RKO (cell line): ENCODE data around the gene ONECUT3.

Experiments
- DNase-seq: peaks from one replicate; pipeline ENCODE4 v3.0.0-alpha.2; 2016; ENCODE audit warnings: low spot score

ONECUT3 gene

GRCh38 chr19:1768248-1768647, 14.9 kb downstream of the ONECUT3 start:
- no peak for DNase-seq

- DNase-seq = no peak
Observed at GRCh38 chr19:1768918-1769644, 15.8 kb downstream of the ONECUT3 start.

DNA sequence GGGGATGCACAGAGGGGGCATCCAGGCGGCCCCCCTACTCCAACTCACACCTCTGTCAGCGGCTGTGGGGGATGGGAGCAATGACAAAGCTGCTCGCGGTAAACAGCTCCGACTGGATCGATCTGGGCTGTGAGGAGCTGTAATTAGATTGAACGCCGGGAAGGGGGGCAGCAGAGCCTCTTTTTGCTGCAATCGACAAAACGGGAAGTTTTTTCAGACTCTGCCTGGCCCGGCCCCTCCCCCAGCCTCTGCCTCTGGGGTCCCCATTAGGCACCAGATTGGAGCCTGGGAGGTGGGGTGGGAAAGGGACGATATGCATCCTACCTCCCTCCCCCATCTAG, 16.3 kb downstream of the ONECUT3 start:
- no peak for DNase-seq

DNA sequence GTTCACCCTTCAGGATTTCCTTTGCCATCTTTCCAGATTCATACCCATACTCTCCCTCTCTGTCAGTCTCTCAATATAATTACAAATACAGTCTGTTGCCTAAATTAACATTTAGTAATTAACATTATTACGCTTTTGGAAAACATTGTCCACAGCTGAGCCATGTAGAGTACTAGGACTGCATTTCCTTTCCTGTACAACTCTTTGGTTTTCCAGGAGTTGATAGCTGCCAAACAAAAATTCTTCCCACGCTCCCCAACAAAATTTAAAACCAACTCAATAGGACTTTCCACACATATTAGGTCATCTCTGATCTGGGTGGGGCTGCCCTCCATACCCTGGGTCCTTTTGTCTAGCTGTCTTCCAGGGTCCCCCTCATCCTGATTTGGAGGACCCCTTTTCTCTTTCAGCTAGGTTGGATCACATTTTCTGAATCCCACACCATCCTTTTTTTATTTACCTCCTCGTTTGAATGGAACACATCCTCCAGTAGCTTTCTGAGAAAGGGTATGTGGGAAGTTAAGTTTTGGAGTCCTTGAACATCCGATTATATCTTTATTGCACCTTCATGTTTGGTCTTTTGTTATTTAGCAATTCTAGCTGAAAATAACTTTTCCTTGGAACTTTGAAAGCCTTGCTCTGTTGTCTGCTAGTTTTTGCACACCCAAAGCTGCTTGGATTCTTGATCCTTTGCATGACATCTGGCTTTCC, 17.7 kb downstream of the ONECUT3 start:
- no peak for DNase-seq

- peak; percentile 60 for DNase-seq
Observed at GRCh38 chr19:1773184-1773583, 19.9 kb downstream of the ONECUT3 start.

DNA sequence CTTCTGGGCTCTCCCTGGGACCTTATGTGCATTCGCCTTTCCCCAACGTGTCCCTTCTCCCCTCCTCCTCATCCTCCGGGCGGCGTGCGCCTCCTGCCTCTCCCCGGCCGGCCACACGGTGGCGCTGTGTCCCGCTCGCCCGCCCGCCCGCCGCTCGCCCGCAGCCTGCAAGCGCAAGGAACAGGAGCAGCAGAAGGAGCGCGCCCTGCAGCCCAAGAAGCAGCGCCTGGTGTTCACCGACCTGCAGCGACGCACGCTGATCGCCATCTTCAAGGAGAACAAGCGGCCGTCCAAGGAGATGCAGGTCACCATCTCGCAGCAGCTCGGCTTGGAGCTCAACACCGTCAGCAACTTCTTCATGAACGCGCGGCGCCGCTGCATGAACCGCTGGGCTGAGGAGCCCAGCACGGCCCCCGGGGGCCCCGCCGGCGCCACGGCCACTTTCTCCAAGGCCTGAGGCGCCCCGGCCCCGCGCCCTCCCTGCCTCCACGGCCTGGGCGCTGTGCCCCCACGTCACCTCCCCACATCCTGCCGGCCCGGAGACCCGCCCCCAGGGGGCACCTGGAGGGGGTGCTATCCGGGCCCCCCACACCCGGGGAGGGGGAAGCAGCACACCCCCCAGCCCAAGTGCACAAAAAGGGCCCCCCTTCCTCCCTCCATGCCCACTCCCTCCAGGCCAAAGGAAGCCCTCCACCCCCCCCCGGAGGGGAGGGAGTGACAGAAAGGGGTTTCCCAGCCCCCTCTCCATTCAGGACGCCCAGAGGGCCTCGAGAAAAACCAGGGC, 21.9 kb downstream of the ONECUT3 start:
- DNase-seq = peak; percentile 20

GRCh38 chr19:1775951-1776605, 22.8 kb downstream of the ONECUT3 start:
- no peak for DNase-seq

DNA sequence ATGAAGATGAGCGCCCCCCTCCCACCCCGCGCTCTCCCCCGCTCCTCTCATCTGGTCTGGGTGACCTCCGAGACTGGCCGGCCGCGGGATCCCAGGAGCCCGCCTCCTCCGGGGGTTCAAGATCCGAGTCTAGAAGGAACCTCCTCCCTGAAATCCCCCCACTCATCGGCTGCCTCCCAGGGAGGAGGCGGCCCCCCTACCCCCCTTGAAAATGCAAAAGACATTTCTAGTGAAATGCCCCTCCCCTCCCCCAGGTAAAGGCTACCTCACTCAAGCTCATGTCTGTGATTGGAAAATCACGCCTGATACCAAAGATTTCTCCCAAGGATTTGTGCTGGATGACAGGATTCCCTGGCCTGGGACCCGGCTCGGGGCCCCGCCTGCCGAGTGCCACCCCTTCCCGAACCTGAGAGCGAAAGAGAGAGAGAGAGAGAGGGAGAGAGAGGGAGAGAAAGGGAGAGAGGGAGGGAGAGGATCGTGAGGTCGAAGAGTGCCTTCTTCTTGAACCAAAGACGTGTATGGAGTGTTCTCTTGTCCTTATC, 23.4 kb downstream of the ONECUT3 start:
- no peak for DNase-seq

- no peak for DNase-seq
Observed at GRCh38 chr19:1777149-1777548, 23.8 kb downstream of the ONECUT3 start.

DNA sequence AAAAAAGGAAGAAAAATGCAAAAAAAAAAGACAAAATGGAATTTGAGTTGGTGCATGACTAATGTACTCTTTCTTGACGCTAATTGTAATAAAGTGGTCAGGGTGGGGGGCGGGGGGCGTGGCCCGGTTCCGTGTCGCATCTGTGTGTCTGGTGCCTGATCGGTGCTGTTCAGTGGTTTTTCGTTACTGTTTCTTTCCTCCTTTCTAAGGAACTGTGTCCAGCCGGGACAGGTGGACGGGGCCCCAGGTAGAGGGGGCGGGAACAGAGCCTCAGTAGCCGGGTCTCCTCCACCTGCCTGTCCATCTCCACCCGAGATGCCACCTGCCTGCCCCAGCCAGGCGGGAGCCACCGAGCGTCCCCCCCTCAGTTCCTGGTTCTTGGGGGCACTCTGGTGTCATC, 26.3 kb downstream of the ONECUT3 start:
- DNase-seq = no peak

- peak; percentile 73 for DNase-seq
Observed at GRCh38 chr19:1780272-1780958, 27.1 kb downstream of the ONECUT3 start.

DNA sequence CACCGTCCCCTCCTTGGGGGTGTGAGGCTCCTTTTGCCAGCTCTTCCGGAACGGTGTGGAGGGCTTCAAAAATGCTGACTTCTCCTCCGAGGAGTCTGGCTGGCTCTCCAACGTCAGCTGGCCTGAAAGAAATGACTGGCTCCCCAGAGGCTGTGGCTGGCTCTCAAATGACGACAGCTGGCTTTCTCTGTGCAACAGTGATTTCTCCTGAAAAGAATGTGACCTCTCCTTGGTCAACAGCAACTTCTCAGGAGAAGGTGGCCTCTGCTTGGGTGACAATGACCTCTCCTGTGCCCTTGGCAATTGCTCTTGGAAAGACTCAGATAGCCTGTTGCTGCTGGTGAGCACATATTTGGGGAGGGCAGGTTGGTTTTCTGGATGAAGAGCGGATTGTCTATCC, 29.2 kb downstream of the ONECUT3 start:
- DNase-seq = no peak

GRCh38 chr19:1783354-1783753, 30.0 kb downstream of the ONECUT3 start:
- DNase-seq = no peak

DNA sequence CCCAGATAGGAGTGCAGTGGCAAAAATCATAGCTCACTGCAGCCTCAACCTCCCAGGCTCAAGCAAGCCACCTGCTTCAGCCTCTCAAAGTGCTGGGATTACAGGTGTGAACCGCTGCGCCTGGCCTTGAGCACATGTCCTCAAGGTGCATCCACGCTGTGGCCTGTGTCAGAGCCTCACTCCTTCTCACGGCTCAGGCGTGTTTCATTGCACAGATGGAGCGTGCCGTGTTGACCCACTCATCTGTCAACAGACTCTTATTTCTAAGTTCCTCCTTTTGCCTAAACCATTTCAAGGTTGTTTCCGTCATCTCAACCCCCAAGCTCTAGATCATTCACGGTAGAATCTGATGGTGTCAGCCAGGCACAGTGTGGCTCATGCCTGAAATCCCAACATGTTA, 30.6 kb downstream of the ONECUT3 start:
- DNase-seq = no peak

DNA sequence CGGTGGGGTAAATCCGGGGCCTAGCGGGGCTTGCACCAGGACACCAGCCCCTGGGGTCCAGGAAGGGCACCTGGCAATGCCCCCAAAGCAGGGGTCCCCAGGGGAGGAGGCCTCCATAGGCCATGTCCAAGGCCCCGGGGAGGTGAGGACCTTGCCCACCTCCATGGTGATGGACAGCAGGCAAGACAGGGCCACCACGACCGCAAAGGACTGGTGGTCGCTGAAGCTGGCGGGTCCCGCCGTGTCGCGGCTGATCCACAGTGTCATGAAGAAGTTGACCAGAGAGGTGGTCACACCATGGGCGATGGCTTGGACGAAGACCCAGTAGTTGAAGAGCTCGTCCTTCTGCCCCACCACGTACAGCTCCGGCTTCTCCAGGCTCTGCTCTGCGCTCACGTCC, 32.0 kb downstream of the ONECUT3 start:
- no peak for DNase-seq

DNA sequence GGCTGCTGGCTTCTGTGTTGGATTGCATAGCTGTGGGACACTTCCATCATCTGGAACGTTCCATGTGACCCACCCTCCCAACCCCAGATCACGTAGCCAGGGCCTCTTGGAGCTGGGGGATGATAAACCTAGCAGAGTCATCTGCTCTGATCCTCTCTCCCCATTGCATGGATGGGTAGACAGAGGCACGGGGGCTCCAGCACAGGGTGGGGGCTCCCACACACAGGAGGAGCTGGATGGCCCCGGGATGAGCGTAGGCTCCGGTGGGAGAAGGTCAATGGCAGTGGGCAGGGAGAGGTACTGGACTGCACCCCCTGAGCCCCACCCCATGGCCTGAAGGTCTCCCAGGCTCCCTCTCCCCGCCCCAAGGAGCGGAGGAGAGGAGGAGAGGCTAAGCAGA, 33.4 kb downstream of the ONECUT3 start:
- DNase-seq = no peak

DNA sequence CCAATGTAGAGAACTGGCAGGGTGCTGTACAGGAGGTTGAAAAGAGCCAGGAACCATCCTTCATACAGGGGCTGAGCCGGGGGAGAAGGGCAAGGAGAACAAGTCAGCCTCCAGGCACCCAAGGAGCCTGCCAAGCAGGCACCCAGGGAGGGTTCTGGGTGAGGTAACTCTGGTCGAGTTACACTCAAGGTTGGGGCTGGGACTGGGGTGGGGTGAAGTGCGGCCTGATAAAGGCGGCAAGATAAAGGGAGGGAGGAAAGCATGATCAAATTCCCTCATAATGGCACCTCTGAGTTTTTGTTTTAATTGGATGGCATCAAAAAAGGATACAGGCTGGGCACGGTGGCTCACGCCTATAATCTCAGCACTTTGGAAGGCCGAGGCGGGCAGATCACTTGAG, 33.8 kb downstream of the ONECUT3 start:
- no peak for DNase-seq

DNA sequence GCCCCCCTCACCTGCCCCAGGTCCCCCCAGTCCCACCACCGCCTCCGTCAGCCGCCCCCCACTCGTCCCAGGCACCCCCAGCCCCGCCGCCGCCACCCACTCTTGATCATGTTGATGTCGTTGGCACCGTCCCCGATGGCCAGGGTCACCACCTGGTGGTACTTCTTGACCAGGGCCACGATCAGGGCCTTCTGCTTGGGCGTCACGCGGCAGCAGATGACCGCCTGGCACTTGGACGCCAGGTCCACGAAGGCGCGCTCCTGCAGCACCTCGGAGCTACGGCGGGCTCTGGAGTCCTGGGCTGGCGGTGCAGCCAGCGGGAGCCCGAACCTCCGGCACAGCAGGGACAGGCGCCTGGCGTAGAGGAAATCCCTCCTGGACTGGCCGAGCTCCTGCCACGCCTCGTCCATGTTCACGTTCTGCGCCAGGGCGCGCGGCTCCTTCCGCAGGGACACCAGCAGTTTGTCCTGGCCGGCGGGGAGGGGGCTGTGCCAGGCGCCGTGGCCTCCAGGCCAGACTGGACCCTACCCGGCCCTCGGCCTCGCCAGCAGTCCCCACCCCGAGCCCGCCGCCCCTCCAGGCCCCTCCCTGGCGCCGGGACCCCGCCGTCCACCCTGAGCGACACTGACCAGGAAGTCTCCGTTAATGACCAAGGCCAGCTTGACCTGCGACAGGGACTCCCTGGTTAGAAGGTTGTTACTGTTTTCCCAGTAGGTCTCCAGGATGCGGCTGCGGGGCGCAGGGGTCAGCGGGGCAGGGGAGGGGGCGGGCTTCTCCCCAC, 36.1 kb downstream of the ONECUT3 start:
- no peak for DNase-seq

GRCh38 chr19:1790054-1790792, 36.9 kb downstream of the ONECUT3 start:
- no peak for DNase-seq

GRCh38 chr19:1791879-1792278, 38.6 kb downstream of the ONECUT3 start:
- DNase-seq = no peak
